SK-MEL-5 (cell line): Measurements from ENCODE around the gene SLC25A23. TPM values are rescaled to one million over a fixed set of nuclear protein-coding genes. Genes with fewer than 3 reads are reported as not detected.

Experiments
- DNase-seq: peaks from one replicate; pipeline ENCODE4 v3.0.0-alpha.2; 2016; ENCODE audit warnings: low read depth, low spot score
- in situ Hi-C: cut with HindIII; loops from 2 replicates; pipeline ENCODE4 v1.10.0; 2016; ENCODE audit warnings: low sequenced_read_pairs, high pct_unique_total_duplicates, low pct_unique_long_range_greater_than_20kb
- total RNA-seq: library from RNA; depleted of rRNA; stranded (reverse); fragments of >200 nt; shearing (Covaris generic); gene quantifications from 2 replicates; pipeline ENCODE4 v1.2.3, GENCODE V29; 2014

The SLC25A23 gene
- total RNA-seq, 1 experiment from 2014 or later = 49.6 TPM

- DNase-seq = no peak
- in situ Hi-C loops = no loop called here
Observed at GRCh38 chr19:6484230-6484629, 24.6 kb upstream of the SLC25A23 start.

GRCh38 chr19:6483235-6483634 lies 23.6 kb upstream of the SLC25A23 start:
- in situ Hi-C loops = no loop called here
- no peak for DNase-seq

DNA sequence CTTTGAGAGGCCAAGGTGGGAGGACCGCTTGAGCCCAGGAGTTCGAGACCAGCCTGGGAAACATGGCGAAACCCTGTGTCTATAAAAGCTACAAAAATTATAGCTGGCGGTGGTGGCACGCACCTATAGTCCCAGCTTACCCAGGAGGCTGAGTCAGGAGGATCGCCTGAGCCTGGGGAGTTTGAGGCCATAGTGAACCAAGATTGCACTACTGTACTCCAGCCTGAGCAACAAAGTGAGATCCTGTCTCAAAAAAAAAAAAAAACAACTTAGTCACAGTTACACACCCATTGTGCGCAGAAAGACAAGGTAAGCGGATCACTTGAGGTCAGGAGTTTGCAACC lies 22.7 kb upstream of the SLC25A23 start:
- in situ Hi-C loops = no loop called here

GRCh38 chr19:6481541-6482342 lies 22.1 kb upstream of the SLC25A23 start, which contains the start of gene DENND1C:
Gene DENND1C, minus strand, starts transcription at chr19:6481787. Its CDS starts 92 bp downstream, at chr19:6481695.
- DNase-seq = peak; percentile 59
- in situ Hi-C loops = no loop called here

More for the DNA sequence above, 22.7 kb upstream of the SLC25A23 start:
- DNase-seq = no peak

DNA sequence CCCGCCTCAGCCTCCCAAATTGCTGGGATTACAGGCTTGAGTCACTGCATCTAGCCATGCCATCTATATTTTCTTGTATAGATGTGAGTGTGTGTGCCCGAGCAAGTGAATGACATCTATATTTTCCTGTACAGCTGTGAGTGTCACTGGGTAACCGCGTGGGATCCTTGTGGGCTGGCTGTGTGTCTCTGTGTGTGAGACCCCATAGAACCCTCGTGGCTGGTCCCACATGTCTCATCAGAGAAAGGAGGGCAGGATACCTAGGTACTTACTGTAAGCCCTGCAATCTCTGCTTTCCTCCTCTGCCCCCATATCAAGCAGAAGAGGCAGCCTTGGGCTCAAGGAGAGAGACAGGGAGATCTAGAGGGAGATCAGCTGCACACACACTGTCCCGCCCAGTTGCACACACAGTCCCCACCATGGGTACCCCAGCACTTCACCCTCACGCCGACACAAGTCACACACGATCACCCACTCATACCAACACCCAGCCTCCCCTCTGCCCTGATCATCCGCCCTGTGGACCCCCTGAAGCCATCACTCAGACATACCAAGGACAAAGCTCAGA lies 21.3 kb upstream of the SLC25A23 start:
- DNase-seq = no peak
- in situ Hi-C loops = no loop called here

GRCh38 chr19:6479836-6480398 lies 20.3 kb upstream of the SLC25A23 start:
- in situ Hi-C loops = no loop called here
- DNase-seq = no peak

- in situ Hi-C loops = no loop called here
- DNase-seq = no peak
Observed at GRCh38 chr19:6478815-6479214, 19.2 kb upstream of the SLC25A23 start.

- in situ Hi-C loops = no loop called here
- DNase-seq = no peak
Observed at GRCh38 chr19:6476896-6477431, 17.4 kb upstream of the SLC25A23 start.

- peak; percentile 43 for DNase-seq
- in situ Hi-C loops = no loop called here
Observed at GRCh38 chr19:6476155-6476895, 16.7 kb upstream of the SLC25A23 start.

DNA sequence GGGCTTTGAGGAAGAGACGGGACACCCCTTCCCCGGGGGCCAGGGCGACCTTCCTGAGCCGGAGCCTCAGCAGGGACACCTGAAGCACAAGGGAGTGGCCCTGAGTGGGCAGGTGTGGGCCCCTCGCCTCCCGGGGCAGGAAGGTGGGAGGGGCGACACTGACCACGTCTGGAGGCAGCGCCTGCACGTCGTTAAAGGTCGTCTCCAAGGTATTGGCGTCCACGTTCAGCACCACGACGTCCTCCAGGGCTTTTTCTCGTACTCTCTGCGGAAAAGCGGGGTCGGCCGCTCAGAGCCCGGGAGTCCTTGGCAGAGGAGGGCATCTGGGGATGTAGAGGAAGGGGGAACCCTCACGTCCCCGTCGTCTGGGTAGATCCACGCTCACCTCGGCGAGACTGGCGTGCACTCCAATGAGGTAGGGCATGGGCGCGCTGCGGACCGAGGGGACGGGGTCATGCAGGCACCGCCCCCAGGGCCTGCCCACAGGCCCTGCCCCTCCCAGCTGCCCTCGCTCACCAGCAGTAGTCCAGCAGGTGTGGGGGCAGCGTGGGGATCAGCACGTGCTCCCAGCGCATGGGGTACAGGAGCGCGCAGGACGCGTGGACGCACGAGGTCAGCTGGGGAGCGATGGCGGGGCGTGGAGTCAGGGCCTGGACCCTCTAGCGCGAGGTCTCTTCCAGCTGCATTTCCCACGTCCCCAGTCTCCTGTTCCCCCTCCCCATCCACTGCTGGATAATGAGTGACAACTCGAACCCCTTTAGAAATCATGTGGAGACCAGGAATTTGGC lies 15.9 kb upstream of the SLC25A23 start:
- no peak for DNase-seq
- in situ Hi-C loops = no loop called here

DNA sequence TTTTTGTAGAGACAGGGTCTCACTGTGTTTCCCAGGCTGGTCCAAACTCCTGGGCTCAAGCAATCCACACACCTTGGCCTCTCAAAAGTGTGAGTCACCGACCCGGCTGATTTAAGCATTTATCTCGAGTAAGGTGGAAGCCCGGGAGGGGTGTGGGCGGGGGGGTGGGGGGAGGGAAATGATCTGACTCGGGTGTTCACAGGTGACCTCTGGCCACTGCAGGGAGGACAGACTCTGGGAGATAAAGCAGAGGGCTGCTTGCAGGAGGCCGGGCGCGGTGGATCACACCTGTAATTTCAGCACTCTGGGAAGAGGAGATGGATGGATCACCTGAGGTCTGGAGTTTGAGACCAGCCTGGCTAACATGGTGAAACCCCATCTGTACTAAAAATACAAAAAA lies 14.1 kb upstream of the SLC25A23 start:
- DNase-seq = no peak
- in situ Hi-C loops = no loop called here

GRCh38 chr19:6472713-6473112 lies 13.1 kb upstream of the SLC25A23 start:
- in situ Hi-C loops = no loop called here
- no peak for DNase-seq

DNA sequence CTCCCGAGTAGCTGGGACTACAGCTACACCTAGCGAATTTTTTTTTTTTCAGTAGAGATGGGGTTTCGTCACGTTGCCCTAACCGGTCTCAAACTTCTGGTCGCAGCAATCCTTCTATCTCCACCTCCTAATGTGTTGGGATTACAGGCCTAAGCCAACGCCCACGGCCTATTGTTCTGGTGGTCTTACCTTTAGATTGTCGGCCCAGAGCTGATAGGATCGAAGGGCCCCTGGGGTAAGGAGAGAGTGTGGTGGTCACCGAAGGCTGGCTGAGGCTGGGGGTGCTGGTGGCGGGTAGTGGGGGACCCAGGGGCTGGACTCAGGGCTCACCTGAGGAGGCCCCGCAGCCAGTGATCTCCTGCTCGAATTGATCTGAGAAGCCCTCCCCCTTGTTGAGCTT lies 11.5 kb upstream of the SLC25A23 start:
- no peak for DNase-seq
- in situ Hi-C loops = no loop called here

DNA sequence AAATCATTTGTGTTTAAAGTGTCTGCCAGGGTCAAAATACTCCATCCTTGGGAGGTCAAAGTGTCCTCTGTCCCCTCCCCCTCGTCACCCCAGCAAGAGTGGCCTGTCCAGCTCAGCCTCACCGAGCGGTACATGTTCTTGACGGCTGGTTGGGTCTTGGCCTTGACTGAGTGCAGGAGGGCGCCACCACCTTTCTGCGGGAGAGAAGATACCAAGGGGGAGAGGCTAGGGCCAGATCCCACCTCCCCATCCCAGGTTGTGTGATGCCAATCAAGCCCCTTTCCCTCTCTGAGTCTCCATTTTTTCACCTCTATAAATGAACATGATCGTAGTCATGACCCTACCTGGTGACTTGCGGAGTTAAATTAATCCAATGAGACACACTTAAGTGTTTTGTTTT lies 10.6 kb upstream of the SLC25A23 start:
- no peak for DNase-seq
- in situ Hi-C loops = no loop called here

DNA sequence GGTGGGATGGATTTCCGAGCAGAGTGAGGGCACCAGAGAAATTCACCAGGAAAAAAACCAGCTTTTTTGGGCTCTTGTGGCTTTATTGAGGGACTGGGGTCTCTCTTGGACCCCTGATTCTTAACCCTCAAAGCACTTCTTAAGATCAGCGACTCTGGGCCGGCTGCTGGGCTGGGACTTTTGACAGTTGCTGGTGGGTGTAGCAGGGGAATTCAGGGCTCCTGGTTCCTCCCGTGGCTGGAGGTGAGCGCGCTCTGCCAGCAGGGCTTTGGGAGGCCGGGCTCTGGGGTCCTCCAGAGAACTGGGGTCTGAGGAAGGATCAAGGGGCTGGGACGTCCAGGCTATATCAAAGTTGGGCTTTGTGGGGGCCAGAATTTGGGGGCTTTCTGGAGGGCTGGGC lies 7.8 kb upstream of the SLC25A23 start:
- DNase-seq = no peak
- in situ Hi-C loops = no loop called here

DNA sequence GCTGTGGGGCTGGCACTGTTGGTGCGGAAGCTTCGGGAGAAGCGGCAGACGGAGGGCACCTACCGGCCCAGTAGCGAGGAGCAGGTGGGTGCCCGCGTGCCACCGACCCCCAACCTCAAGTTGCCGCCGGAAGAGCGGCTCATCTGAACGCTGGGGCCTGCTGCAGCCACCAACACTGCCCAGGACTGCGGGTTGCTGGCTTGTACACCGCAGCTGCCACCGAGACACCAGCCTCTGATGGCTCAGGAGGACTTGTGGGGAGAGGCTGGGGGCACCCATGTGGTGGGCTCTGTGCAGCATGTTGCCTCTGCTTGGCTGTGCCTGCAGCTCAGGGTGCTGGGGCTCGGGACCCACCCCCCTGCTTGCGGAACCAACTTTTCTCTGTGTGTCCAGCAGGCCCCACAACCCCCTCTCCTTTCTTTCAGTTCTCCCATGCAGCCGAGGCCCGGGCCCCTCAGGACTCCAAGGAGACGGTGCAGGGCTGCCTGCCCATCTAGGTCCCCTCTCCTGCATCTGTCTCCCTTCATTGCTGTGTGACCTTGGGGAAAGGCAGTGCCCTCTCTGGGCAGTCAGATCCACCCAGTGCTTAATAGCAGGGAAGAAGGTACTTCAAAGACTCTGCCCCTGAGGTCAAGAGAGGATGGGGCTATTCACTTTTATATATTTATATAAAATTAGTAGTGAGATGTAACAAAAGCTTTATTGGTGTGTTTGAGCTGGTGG lies 7.1 kb upstream of the SLC25A23 start:
- in situ Hi-C loops = no loop called here
- no peak for DNase-seq

GRCh38 chr19:6465663-6466062 lies 6.1 kb upstream of the SLC25A23 start:
- in situ Hi-C loops = no loop called here
- no peak for DNase-seq
